GM10847 (cell line): ENCODE measurements around the gene DNAJB13.

Source experiments
- POLR2A ChIP-seq: IDR thresholded peaks from 2 replicates; pipeline ENCODE4 v1.6.1; 2011; ENCODE audit not compliant: insufficient read length; ENCODE audit errors: extremely low read depth

Gene DNAJB13

GRCh38 chr11:74011360-74012073, 60.7 kb downstream of the DNAJB13 start:
- TF ChIP-seq POLR2A, result no peak

GRCh38 chr11:74012074-74012809, 61.4 kb downstream of the DNAJB13 start:
- no peak for TF ChIP-seq POLR2A

GRCh38 chr11:74013141-74013540, 62.3 kb downstream of the DNAJB13 start:
- TF ChIP-seq POLR2A, result no peak

GRCh38 chr11:74014880-74015279, 64.1 kb downstream of the DNAJB13 start:
- TF ChIP-seq POLR2A, result no peak

- TF ChIP-seq POLR2A, result no peak
These were observed 65.3 kb downstream of the DNAJB13 start for GRCh38 chr11:74015919-74016684.

- TF ChIP-seq POLR2A, result no peak
These were observed 66.8 kb downstream of the DNAJB13 start for GRCh38 chr11:74017631-74018030.

GRCh38 chr11:74018331-74019005, 67.6 kb downstream of the DNAJB13 start:
- no peak for TF ChIP-seq POLR2A

GRCh38 chr11:74019104-74019738, 68.4 kb downstream of the DNAJB13 start:
- TF ChIP-seq POLR2A, result no peak

GRCh38 chr11:74019860-74020259, 69.0 kb downstream of the DNAJB13 start:
- no peak for TF ChIP-seq POLR2A
